ENCODE measurements around the gene SPTLC3.

SPTLC3 gene

DNA sequence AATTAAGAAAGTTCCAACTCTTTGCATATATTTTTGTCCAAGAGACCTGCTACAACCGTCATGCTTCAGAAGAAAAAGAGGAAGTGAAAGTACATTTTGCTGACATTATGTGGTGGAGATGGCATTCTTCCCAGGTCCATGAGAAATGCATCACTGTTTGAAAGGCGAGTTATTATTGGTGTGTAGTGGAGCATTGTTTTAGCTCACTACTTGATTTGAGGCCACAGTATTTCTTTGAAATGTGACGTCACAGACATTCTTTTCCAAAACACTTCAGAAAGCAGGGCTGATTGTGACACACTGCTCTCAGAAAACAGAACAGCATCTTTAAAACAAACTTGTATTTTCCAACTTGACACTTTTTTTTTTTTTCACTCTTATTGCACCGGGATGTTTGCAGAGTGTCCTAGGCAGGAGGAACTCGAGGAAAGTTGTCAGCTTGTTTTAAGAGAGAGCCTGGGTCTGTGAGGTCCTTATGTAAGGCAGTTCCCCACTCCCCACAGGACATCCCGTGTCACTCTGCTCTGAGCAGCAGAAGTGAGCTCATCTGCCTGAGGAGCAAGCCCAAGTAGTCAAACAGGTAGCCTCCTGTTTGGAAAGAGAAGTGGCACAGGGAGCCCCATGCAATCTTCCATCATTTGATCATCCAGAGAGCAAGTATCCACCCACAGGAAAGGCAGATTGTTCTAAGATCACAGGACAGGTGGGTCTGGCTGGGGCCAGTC, 1.1 kb downstream of the SPTLC3 start:
- TF ChIP-seq TAF1 (IDR thresholded peaks at IDR 0.05; ENCODE audit: borderline replicate concordance, insufficient read depth, low read length) (no peak), FOXP2 (optimal IDR thresholded peaks at IDR 0.05; ENCODE audit: borderline replicate concordance, extremely low read depth, extremely low read length, insufficient read depth) (no peak), SIN3A (IDR thresholded peaks at IDR 0.05; ENCODE audit: borderline replicate concordance, insufficient read depth, low read length) (no peak), POLR2AphosphoS5 (IDR thresholded peaks at IDR 0.05; ENCODE audit: low read depth, low read length) (no peak)
- TF ChIP-seq, protein P1, sequence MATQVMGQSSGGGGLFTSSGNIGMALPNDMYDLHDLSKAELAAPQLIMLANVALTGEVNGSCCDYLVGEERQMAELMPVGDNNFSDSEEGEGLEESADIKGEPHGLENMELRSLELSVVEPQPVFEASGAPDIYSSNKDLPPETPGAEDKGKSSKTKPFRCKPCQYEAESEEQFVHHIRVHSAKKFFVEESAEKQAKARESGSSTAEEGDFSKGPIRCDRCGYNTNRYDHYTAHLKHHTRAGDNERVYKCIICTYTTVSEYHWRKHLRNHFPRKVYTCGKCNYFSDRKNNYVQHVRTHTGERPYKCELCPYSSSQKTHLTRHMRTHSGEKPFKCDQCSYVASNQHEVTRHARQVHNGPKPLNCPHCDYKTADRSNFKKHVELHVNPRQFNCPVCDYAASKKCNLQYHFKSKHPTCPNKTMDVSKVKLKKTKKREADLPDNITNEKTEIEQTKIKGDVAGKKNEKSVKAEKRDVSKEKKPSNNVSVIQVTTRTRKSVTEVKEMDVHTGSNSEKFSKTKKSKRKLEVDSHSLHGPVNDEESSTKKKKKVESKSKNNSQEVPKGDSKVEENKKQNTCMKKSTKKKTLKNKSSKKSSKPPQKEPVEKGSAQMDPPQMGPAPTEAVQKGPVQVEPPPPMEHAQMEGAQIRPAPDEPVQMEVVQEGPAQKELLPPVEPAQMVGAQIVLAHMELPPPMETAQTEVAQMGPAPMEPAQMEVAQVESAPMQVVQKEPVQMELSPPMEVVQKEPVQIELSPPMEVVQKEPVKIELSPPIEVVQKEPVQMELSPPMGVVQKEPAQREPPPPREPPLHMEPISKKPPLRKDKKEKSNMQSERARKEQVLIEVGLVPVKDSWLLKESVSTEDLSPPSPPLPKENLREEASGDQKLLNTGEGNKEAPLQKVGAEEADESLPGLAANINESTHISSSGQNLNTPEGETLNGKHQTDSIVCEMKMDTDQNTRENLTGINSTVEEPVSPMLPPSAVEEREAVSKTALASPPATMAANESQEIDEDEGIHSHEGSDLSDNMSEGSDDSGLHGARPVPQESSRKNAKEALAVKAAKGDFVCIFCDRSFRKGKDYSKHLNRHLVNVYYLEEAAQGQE (IDR thresholded peaks at IDR 0.05; ENCODE audit: insufficient read depth in 1 of 2, low read depth in 2 of 2, low read length in 2 of 2), result no peak

DNA sequence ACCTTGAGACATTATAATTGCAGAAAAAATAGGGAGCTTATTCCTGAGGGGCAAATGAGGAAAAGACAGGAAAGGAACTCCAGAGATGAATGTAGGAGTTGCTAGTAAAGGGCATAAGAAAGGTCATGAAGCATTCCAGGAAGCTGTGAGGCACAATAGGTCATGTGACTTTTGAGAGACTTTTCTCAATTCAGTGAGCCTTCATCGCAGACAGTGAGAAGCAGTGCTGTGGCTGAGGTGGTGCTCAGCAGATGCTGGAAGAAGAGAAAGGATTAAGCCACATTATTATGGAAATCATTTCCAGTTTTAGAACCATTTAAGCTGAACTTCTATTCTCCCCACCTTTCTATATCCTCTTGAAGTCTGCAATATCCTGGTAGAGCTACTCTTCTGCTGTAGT, 4.1 kb downstream of the SPTLC3 start:
- TF ChIP-seq TAF1 (IDR thresholded peaks at IDR 0.05; ENCODE audit: borderline replicate concordance, insufficient read depth, low read length) (no peak), POLR2AphosphoS5 (IDR thresholded peaks at IDR 0.05; ENCODE audit: low read depth, low read length) (no peak), FOXP2 (optimal IDR thresholded peaks at IDR 0.05; ENCODE audit: borderline replicate concordance, extremely low read depth, extremely low read length, insufficient read depth) (no peak), SIN3A (IDR thresholded peaks at IDR 0.05; ENCODE audit: borderline replicate concordance, insufficient read depth, low read length) (no peak)
- TF ChIP-seq, protein P1 (IDR thresholded peaks at IDR 0.05; ENCODE audit: insufficient read depth in 1 of 2, low read depth in 2 of 2, low read length in 2 of 2), result no peak

- TF ChIP-seq SIN3A (IDR thresholded peaks at IDR 0.05; ENCODE audit: borderline replicate concordance, insufficient read depth, low read length), result no peak
- TF ChIP-seq TAF1 (IDR thresholded peaks at IDR 0.05; ENCODE audit: borderline replicate concordance, insufficient read depth, low read length), result no peak
- no peak for TF ChIP-seq FOXP2 (optimal IDR thresholded peaks at IDR 0.05; ENCODE audit: borderline replicate concordance, extremely low read depth, extremely low read length, insufficient read depth)
- TF ChIP-seq, protein P1 (IDR thresholded peaks at IDR 0.05; ENCODE audit: insufficient read depth in 1 of 2, low read depth in 2 of 2, low read length in 2 of 2), result no peak
- no peak for TF ChIP-seq POLR2AphosphoS5 (IDR thresholded peaks at IDR 0.05; ENCODE audit: low read depth, low read length)
Measured at GRCh38 chr20:13013411-13013810, 4.6 kb downstream of the SPTLC3 start.

- TF ChIP-seq SIN3A (IDR thresholded peaks at IDR 0.05; ENCODE audit: borderline replicate concordance, insufficient read depth, low read length), result no peak
- no peak for TF ChIP-seq TAF1 (IDR thresholded peaks at IDR 0.05; ENCODE audit: borderline replicate concordance, insufficient read depth, low read length)
- no peak for TF ChIP-seq FOXP2 (optimal IDR thresholded peaks at IDR 0.05; ENCODE audit: borderline replicate concordance, extremely low read depth, extremely low read length, insufficient read depth)
- TF ChIP-seq, protein P1 (IDR thresholded peaks at IDR 0.05; ENCODE audit: insufficient read depth in 1 of 2, low read depth in 2 of 2, low read length in 2 of 2), result no peak
- no peak for TF ChIP-seq POLR2AphosphoS5 (IDR thresholded peaks at IDR 0.05; ENCODE audit: low read depth, low read length)
Measured at GRCh38 chr20:13017235-13017634, 8.5 kb downstream of the SPTLC3 start.

All from PFSK-1 (cell line).